Heart right ventricle (tissue), 16 donors: Measurements from ENCODE around the gene MGAT1. TPM values are rescaled to one million over a fixed set of nuclear protein-coding genes. Genes with fewer than 3 reads are reported as not detected.
"Not testable (repeated sequence)": the region's sequence is repeated elsewhere in the genome, so short reads cannot be mapped to it uniquely, and the experiment has no call there.

Experiments used
- ATAC-seq, 8 donors: fragments of 200-7000 bp; cut with Tn5 transposase; one replicate each; pipeline ENCODE4 v1.9.1; 2020; ENCODE audit warnings: mild to moderate bottlenecking in 8 of 8, moderate library complexity in 8 of 8, moderate number of reproducible peaks in 1 of 8
- DNase-seq, 2 donors: peaks; one replicate each; pipeline ENCODE4 v3.0.0-alpha.2; 2020
- H3K27ac ChIP-seq, 10 donors: fragments of 200-600 bp; sonication (generic) in 2 of 10; one replicate each; pipeline versions ENCODE4 v1.5.0 to v1.8.0; 2020 to 2022; ENCODE audit warnings: mild to moderate bottlenecking in 3 of 10
- H3K27me3 ChIP-seq, 7 donors: fragments of 200-600 bp; one replicate each; pipeline ENCODE4 v1.8.0; 2021 to 2022; ENCODE audit warnings: mild to moderate bottlenecking in 2 of 7
- H3K36me3 ChIP-seq, 9 donors: fragments of 200-600 bp; sonication (generic) in 1 of 9; one replicate each; pipeline versions ENCODE4 v1.5.0 to v1.8.0; 2020 to 2022; ENCODE audit warnings: mild to moderate bottlenecking in 2 of 9
- H3K4me1 ChIP-seq, 9 donors: fragments of 200-600 bp; sonication (generic) in 1 of 9; one replicate each; pipeline versions ENCODE4 v1.5.0 to v1.8.0; 2020 to 2022; ENCODE audit warnings: mild to moderate bottlenecking in 4 of 9
- H3K4me3 ChIP-seq, 10 donors: fragments of 200-600 bp; sonication (generic) in 2 of 10; one replicate each; pipeline versions ENCODE4 v1.5.0 to v1.8.0; 2020 to 2022; ENCODE audit warnings: mild to moderate bottlenecking in 7 of 10, moderate library complexity in 2 of 10
- H3K9me3 ChIP-seq, 11 donors: fragments of 200-600 bp in 10 of 11; sonication (generic) in 2 of 11; one replicate each; pipeline versions ENCODE4 v1.5.0 to v1.8.0; 2013 to 2022; ENCODE audit warnings: mild to moderate bottlenecking in 2 of 11, control low read depth in 1 of 11, moderate library complexity in 1 of 11
- WGBS, 2 donors: extraction: QIAGEN DNeasy Blood & Tissue Kit; methylation state at CpG; one replicate each; pipeline ENCODE4 v1.1.7; 2013; ENCODE audit warnings: inconsistent platforms in 1 of 2; 5-methylcytosine and 5-hydroxymethylcytosine counted together
- intact Hi-C, 10 donors: fragments of 100-400 bp; cut with DNase I; formaldehyde crosslinking; loops; one replicate each; pipeline versions ENCODE4 v1.11.1 to v1.14.2; 2022
- polyA plus RNA-seq, 2 donors: library from polyadenylated mRNA; stranded (reverse); fragments of 200-250 nt; gene quantifications; one replicate each; pipeline ENCODE4 v1.2.3, GENCODE V29; 2013
- total RNA-seq, 10 donors: library from RNA; stranded (reverse); fragmentation: NEBNext Ultra II Directional in 3 of 10; extraction: Animal tissue kit (Norgen Biotek cat#: 25700) in 3 of 10; gene quantifications; one replicate each; pipeline versions ENCODE4 v1.2.1 to v1.2.4, GENCODE V29; 2021 to 2023
- TF ChIP-seq, protein P1 (sequence below), 9 donors: fragments of 200-600 bp; sonication (generic) in 2 of 9; IDR thresholded peaks; one replicate each; pipeline versions ENCODE4 v1.5.0 to v1.8.0; 2021 to 2022; ENCODE audit warnings: antibody characterized with exemption in 9 of 9, mild to moderate bottlenecking in 5 of 9, moderate library complexity in 1 of 9
- donor health status: Arrhythmogenic right ventricular cardiomyopathy.
- donor health status: ischemic (EF 13 %, LVEDD 7.1; RV severe dilation, severe dysfunction).
- donor health status: healthy with polysubstance abuse.
- donor health status: DM: no; HTN: yes; CAD: no.
- donor health status: DM: no; HTN: no; CAD: no.
- donor health status: ischemic (EF 25% LVEDD 6.9; RV normal size, moderate dysfunction).
- donor health status: ischemic (EF 25% LVEDD 5.7; RV mildly dilated, moderate dysfunction).
- donor health status: healthy.
- donor health status: DM: yes; HTN: yes; CAD: no.
- donor health status: Ischemic cardiomyopathy.
- donor health status: ischemic (EF 35%, LVEDD 5.7; RV mildly dilated, moderate dysfunction).
- donor health status: nonischemic (EF 11% LVEDD 7.7; RV severe dilation, severe dysfunction).
- donor health status: DM: yes; HTN: yes; CAD: no.
- donor health status: PGD.
- donor health status: ischemic (EF 29% LVEDD 5.4; RV normal size, mild dysfunction).
- donor health status: nonischemic (EF 23%, LVEDD 6.1; RV moderate dilation, normal function).

The MGAT1 gene
- total and polyA plus RNA-seq, 12 donors = 50.1 to 127 (median 66.1) TPM

DNA sequence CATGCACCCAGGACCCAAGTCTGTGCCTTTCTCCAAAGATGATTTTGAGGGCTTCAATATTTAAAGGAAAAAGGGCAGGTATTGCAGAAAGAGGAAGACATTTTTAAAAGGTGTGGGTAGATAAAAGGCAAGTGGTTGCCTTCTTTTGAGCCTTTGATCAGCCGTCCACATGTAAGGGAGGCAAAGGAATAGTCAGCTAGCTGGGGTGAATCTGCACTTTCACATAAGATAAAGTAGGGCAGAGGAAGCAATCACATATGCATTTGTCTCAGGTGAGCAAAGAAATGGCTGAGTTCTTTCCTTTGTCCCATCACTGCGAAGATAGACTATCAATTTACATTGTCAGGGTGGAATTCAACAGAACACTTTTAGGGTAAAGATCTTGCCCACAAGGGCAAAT, 19.9 kb downstream of the MGAT1 start:
- WGBS, 2 donors = 81 to 93% methylated on average over 2 of the region's 2 CpGs
- Histone ChIP-seq H3K27ac (no peak overlapping the region), H3K36me3 (peaks cover 0 to 11% (median 0%) of the 10 kb centered on the region in 9 donors), H3K27me3 (no peaks in the 10 kb centered on the region), H3K4me1 (peaks cover 25 to 39% (median 36%) of the 10 kb centered on the region in 9 donors), H3K4me3 (no peak overlapping the region), H3K9me3 (no peaks in the 10 kb centered on the region)
- ATAC-seq (no peak), DNase-seq (no peak)
- intact Hi-C loops = loop anchor here in 8 of 10 donors (5.0 to 10.0 kb wide), 6 partner anchors 80 to 402 kb away; partner anchors contain the start of gene ZFP62 (in 1 of the 8)
- TF ChIP-seq, protein P1, sequence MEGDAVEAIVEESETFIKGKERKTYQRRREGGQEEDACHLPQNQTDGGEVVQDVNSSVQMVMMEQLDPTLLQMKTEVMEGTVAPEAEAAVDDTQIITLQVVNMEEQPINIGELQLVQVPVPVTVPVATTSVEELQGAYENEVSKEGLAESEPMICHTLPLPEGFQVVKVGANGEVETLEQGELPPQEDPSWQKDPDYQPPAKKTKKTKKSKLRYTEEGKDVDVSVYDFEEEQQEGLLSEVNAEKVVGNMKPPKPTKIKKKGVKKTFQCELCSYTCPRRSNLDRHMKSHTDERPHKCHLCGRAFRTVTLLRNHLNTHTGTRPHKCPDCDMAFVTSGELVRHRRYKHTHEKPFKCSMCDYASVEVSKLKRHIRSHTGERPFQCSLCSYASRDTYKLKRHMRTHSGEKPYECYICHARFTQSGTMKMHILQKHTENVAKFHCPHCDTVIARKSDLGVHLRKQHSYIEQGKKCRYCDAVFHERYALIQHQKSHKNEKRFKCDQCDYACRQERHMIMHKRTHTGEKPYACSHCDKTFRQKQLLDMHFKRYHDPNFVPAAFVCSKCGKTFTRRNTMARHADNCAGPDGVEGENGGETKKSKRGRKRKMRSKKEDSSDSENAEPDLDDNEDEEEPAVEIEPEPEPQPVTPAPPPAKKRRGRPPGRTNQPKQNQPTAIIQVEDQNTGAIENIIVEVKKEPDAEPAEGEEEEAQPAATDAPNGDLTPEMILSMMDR (IDR thresholded peaks at IDR 0.05) = no peak

- H3K27me3 ChIP-seq, DNase-seq, H3K27ac ChIP-seq, ATAC-seq, H3K36me3 ChIP-seq, H3K4me3 ChIP-seq, H3K9me3 ChIP-seq: not testable (repeated sequence)
- 87 to 95% methylated on average over 14 of the region's 14 CpGs for WGBS, 2 donors
- intact Hi-C loops = loop anchor here in 8 of 10 donors (5.0 to 10.0 kb wide), 6 partner anchors 80 to 403 kb away; partner anchors contain the start of gene ZFP62 (in 1 of the 8)
- peaks cover 19 to 30% (median 27%) of the 10 kb centered on the region in 9 donors for H3K4me1 ChIP-seq
Measured at GRCh38 chr5:180781900-180782326, 20.7 kb downstream of the MGAT1 start.

GRCh38 chr5:180779985-180780610, 22.5 kb downstream of the MGAT1 start:
- Histone ChIP-seq H3K27ac (no peak overlapping the region), H3K36me3 (peaks cover 0 to 10% (median 0%) of the 10 kb centered on the region in 9 donors), H3K27me3 (peaks cover 0 to 7% (median 0%) of the 10 kb centered on the region in 7 donors), H3K9me3 (no peaks in the 10 kb centered on the region), H3K4me3 (no peak overlapping the region), H3K4me1 (peaks cover 4 to 12% (median 9%) of the 10 kb centered on the region in 9 donors)
- TF ChIP-seq, protein P1 (IDR thresholded peaks at IDR 0.05) = no peak
- ATAC-seq (no peak), DNase-seq (no peak)
- intact Hi-C loops = loop anchor here in 8 of 10 donors (5.0 to 10.0 kb wide), 7 partner anchors 82 to 405 kb away; partner anchors contain the start of gene ZFP62 (in 1 of the 8)
- WGBS, 2 donors = 65 to 75% methylated on average over 10 of the region's 10 CpGs

- peaks cover 0 to 7% (median 0%) of the 10 kb centered on the region in 7 donors for H3K27me3 ChIP-seq
- H3K36me3 ChIP-seq = peaks cover 0 to 10% (median 0%) of the 10 kb centered on the region in 9 donors
- peaks cover 0 to 4% (median 0%) of the 10 kb centered on the region in 11 donors for H3K9me3 ChIP-seq
- TF ChIP-seq, protein P1 (IDR thresholded peaks at IDR 0.05) = no peak
- H3K4me1 ChIP-seq = no peaks in the 10 kb centered on the region
- intact Hi-C loops = loop anchor here in 1 of 10 donors (10.0 kb wide), 1 partner anchor 247 kb away; no protein-coding TSS in a partner anchor
- no peak overlapping the region for H3K27ac ChIP-seq
- DNase-seq = no peak
- no peak for ATAC-seq
- H3K4me3 ChIP-seq = no peak overlapping the region
- WGBS, 2 donors = 100% methylated on average over 1 of the region's 1 CpG
Measured at GRCh38 chr5:180777475-180777874, 25.1 kb downstream of the MGAT1 start.
